GM12872 (cell line): ENCODE data around the gene DOC2B.

Source experiments
- TF ChIP-seq, protein P1 (sequence below): IDR thresholded peaks from 3 replicates; pipeline ENCODE4 v1.5.1; 2011; ENCODE audit warnings: low read depth, mild to moderate bottlenecking, low read length, moderate library complexity; ENCODE audit not compliant: insufficient read depth

Gene DOC2B

DNA sequence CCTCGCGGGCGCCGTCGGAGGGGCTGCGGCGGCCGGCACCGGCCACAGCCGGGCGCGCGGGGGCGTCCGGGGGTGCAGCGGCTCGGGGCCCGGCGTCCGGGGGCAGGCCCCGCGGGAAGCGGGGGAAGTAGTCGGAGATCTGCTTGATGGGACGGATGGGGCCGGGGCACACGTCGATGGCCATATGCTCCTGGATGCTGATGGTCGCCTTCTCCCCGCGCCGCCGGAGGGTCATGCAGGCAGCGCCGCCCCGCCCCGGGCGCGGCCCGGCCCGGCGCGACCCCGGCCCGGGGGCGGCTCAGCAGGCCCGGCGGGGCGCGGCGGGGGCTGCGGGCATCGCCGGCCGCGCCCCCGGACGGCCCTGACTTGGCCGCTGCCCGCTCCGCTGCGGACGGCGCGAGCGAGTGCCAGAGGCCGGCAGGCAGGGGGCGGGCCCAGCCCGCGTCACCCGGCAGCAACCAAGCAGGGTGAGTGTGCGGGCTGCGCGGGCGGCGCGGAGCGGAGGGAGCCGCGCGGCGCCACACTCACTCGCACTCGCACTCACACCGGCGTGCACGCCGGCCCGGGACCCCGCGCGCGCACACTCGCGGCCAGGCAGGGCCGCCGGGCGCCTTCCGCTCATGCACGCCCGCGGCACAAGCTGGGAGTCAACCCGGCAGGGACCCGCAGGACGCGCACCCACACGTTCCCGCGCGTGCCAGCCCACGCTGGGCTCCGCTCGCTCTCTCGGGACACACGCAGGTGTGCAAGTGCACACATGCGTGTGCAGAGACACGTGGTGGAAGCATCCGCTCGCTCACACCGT lies at the start of gene DOC2B:
TSS of gene DOC2B (minus strand) at position 406 of the 805 bp plus-strand sequence. CDS start at position 235, 171 bp downstream.
- TF ChIP-seq, protein P1, sequence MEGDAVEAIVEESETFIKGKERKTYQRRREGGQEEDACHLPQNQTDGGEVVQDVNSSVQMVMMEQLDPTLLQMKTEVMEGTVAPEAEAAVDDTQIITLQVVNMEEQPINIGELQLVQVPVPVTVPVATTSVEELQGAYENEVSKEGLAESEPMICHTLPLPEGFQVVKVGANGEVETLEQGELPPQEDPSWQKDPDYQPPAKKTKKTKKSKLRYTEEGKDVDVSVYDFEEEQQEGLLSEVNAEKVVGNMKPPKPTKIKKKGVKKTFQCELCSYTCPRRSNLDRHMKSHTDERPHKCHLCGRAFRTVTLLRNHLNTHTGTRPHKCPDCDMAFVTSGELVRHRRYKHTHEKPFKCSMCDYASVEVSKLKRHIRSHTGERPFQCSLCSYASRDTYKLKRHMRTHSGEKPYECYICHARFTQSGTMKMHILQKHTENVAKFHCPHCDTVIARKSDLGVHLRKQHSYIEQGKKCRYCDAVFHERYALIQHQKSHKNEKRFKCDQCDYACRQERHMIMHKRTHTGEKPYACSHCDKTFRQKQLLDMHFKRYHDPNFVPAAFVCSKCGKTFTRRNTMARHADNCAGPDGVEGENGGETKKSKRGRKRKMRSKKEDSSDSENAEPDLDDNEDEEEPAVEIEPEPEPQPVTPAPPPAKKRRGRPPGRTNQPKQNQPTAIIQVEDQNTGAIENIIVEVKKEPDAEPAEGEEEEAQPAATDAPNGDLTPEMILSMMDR = no peak

DNA sequence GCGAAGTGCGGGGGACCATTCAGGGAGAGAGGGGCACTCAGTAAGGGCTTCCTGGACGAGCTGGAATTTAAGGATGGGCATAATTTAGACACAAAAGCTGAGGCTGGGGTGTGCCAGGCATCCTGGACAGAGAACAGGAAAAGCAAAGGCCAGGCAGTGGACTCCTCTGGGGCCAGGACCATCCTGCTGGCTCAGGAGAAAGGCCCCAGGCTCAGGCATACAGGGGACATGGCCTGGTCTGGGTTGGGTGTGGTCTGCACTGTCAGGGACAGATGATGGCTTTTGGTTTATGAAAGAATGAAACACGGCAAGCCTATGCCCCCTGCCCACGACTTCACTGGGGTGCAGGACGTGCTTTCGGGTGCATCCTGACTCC lies 48.9 kb upstream of the DOC2B start:
- TF ChIP-seq, protein P1 = no peak

DNA sequence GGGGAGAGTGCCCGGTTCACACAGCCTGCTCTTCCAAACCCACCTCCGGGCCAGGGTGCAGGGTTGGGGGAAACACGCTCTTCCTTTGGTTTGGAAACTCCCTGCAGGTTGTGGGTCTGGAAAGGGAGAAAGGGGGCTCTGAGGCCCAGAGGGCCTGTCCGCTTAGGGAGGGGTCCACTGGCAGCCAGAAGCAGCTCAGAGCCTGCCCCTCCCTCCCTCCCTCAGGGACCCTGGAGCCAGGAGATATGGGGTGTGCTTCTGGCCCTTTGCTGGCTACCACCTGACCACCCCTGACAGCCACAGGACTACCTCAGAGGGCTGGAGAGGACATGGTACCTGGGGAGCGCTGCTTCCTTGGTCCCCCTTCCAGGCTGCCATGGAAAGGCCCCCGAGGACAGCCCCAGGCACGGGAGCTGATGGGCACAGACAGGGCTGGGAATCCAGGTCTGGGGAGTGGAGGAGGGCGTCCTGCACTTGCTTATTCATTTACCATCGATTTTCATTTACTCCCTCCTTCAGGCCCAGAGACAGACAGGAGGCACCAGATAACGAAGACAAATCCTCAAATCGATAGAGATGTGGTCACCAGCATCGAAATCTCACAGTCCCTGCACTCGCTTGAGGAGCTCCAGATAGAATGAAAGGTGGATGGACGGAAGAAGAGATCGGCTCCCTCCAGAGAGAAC lies 48.4 kb upstream of the DOC2B start:
- TF ChIP-seq, protein P1 = no peak

DNA sequence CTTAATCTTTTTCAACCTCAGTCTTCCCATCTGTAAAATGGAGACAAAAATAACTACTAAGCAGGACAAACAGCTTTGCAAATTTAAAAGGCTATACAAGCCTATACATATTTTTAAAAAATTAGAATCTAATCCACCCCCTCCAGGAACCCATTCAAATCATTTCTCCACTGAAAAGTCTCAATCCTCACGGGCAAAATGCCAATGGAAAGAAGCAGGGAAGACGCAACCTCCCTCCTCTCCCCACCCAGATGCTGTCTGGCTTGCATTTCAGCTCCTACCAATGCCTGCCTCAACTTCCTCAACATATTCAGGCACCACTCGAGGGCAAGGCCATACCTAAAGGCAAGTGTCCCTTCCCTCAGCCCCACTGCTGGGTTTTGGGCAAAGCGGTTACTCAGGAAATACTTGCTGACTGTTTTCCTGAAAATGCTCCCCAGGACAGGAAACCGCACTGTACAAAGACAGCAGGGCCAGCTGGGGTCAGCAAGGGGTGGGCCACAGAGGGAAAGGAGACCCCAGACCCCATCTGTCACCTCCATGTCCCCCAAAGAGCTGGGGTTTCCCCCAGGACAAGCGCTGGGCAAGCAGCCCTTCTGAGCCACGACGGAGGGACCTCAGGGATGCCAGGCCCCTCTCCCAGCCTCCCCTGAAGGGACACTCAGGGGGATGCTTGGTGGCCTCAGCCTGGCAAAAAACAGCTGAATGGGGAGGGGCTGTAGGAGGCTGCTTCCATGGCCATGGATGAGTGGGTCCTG lies 47.7 kb upstream of the DOC2B start:
- TF ChIP-seq, protein P1 = no peak

DNA sequence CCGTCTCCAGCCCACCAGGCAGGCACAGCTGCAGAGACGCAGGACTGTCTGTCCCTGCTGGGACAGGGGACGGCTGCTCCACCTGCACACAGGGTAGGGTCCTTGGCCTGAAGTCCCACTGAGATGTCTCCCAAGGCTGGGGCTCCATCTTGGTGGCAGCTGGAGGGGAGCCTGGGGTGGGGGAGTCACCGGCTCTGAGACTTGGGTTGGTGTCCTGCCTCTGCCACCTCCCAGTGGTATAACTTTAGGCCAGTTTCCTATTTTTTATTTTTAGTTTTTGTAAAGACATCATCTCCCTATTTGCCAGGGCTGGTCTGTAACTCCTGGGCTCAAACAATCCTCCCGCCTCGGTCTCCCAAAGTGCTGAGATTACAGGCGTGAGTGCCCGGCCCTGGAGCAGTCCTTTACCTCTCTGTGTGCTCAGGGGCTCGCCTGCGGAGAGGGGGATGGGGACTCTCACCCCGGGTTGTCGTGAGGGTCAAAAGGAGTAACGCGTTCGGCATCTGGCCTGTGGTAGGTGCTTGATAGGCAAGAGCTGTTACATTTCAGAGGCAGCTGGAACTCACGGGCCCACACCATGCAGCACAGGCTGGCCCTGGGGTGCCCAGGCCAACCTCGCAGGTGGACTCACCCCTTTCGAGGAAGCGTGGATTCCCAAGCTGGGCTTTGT lies 46.6 kb upstream of the DOC2B start:
- TF ChIP-seq, protein P1 = no peak

DNA sequence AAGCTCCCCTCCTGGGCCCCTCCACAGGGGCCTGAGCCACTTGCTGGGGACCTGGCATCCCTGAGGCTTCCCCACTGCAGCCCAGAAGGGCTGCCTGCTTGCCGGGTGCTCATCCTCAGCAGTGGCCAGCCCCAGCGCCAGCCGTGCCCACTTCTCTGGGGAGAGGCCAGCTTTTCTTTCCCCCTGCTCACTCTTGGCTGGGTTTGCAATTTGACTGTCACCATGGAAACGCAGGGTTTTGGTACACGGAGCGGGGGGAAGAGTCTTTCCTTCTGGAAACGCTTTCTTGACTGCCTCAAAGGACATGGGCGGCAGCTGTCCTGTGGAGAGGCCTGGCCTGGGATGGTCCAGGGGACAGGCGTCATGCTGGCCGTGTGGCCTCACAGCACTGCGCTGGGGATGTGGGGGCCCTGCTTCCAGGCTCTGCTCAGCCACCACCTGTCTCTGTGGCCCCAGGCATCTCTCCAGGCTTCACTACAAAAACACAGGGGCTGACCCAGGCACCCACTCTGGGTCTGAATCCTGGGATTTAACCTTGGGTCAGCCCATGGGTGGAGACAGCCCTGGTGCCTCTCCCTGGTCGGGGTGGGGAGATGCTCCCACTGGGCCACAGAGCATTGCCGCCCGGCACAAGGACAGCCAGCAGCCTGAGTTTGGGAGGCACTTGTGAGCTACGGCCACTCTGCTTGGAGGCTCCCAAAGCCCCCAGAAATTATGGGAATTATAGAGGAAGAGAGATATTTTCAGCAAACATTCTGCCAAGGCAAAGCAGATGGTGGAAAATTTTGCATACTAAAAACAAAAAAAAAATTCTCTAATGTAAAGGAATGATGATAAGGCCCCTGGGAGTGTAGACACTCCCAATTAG lies 45.9 kb upstream of the DOC2B start:
- TF ChIP-seq, protein P1 = no peak
